Right forelimb (tissue), 1 donor: Measurements from ENCODE around the gene FSTL3.
A peak's percentile ranks its signal among the peaks of the same experiment; 100 is the strongest.
"Not testable (repeated sequence)": the region's sequence is repeated elsewhere in the genome, so short reads cannot be mapped to it uniquely, and the experiment has no call there.

Experiments
- DNase-seq: peaks from one replicate; pipeline ENCODE4 v3.0.0-alpha.2; 2018

The FSTL3 gene

GRCh38 chr19:686589-687297 lies 10.6 kb downstream of the FSTL3 start:
- DNase-seq = no peak

GRCh38 chr19:687569-688166 lies 11.5 kb downstream of the FSTL3 start:
- DNase-seq = no peak

DNA sequence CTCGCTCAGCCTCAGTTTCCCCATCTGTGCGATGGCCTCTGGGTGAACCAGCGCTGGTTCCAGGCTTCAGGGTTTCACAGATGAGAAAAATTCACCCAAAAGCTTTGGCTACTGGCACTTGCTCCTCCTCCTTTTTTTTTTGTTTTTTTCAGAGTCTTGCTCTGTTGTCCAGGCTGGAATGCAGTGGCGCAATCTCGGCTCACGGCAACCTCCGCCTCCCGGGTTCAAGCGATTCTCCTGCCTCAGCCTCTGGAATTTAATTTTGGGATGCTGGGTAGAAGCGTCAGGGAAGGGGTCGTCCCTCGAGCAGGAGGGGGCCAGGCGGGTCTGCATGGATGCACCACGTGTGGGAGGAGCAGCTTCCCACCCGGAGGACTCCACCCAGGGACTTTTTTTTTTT lies 12.0 kb downstream of the FSTL3 start:
- no peak for DNase-seq

GRCh38 chr19:688992-689391 lies 12.8 kb downstream of the FSTL3 start:
- DNase-seq = no peak

GRCh38 chr19:690203-690602 lies 14.0 kb downstream of the FSTL3 start:
- DNase-seq = no peak

DNA sequence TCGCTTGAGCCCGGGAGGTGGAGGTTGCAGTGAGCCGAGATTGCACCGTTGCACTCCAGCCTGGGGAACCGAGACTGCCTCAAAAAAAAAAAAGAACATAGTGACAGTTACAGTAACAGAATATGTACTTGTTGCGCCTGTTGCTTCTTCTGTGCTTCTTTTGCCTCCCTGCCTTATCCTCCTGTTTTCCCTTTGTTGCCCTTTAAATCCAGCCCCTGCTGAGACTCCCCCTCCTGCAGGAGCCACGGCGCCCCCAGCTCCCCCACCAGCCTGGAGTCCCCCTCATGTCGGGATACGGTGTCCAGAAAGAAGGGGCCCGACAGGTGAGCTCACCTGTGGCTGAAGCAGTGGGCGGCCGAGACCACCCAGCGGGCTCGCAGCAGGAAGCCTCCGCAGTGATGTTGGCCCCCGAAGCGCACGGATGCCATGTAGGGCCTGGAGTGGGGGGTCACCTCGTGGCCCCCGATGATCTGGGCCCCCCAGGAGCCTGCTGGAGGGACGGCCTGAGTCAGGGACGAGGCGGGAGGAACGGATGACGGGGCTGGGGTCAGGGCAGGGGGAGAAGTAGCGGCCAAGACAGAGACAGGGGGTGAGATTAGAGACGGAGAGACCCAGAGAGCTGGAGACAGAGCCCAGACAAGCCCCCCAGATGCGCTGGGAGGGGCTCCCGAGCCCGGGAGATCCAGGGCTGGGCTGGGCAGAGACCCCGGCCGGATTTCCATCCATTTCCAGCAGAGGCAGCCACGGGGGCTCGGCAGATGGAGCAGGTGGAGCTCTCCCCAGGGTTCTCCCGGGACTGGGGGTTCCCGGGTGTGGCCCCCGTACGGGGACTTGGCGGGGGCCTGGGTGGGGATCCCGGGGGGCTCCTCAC lies 18.5 kb downstream of the FSTL3 start:
- no peak for DNase-seq

GRCh38 chr19:695352-695949 lies 19.3 kb downstream of the FSTL3 start, which contains the start of gene PRSS57:
Gene PRSS57, minus strand, starts transcription at chr19:695452. Its CDS starts 22 bp downstream, at chr19:695430.
- DNase-seq = no peak

DNA sequence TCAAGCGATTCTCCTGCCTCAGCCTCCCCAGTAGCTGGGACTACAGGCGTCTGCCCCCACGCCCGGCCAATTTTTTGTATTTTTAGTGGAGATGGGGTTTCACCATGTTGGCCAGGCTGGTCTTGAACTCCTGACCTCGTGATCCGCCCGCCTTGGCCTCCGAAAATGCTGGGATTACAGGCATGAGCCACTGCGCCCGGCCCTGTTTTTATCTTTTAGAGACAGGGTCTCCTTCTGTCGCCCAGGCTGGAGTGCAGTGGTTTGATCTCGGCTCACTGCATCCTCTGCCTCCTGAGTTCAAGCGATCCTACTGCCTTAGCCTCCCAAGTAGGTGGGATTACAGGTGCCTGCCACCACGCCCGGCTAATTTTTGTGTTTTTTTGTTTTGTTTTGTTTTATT lies 22.3 kb downstream of the FSTL3 start:
- not testable (repeated sequence) for DNase-seq

DNA sequence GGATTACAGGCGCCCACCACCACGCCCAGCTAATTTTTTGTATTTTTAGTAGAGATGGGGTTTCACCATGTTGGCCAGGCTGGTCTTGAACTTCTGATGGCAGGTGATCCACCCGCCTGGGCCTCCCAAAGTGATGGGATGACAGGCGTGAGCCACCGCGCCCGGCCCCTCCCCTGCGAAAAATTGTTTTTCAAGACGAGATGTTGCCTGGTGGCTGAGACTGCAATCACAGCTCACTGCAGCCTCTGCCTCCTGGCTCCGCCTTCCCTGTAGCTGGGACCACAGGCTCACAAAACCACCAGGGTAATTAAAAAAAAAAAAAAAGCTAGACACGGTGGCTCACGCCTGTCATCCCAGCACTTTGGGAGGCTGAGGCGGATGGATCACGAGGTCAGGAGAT lies 23.7 kb downstream of the FSTL3 start:
- DNase-seq = not testable (repeated sequence)

GRCh38 chr19:702847-703246 lies 26.7 kb downstream of the FSTL3 start:
- DNase-seq = not testable (repeated sequence)

- no peak for DNase-seq
Observed at GRCh38 chr19:703329-703650, 27.1 kb downstream of the FSTL3 start.

DNA sequence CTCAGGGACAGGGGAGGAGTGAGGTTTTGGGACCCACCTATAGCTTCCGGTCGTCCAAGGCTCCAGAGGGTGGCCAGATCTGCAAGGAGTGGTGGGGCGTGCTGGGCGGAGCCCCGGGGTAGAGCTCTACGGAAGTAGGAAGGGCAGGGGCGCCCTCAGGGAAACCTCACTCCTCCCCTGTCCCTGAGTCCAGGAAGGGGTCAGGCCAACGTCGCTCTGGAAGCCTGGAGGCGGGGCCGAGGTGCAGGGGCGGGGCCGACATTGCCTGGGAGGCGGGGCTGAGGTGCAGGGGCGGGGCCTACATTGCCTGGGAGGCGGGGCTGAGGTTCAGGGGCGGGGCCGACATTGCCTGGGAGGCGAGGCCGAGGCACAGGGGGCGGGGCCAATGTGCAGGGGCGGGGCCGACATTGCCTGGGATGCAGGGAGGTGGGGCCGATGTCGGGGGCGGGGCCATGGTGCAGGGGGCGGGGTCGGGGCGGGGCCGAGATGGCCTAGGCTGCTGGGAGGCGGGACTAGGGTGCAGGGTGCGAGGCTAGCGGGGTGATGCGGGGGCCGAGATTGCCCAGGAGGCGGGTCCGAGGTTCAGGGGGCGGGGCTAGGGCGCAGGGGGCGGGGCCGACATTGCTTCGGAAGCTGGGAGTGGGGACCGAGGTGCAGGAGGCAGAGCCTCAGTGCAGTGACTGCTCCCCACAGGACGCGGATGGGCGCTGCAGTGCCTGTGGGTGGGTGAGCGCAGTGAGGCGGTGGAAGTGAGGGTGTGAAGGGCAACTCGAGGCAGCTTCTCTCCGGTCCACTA lies 27.7 kb downstream of the FSTL3 start:
- DNase-seq = peak; percentile 77

GRCh38 chr19:704447-704741 lies 28.2 kb downstream of the FSTL3 start:
- no peak for DNase-seq

DNA sequence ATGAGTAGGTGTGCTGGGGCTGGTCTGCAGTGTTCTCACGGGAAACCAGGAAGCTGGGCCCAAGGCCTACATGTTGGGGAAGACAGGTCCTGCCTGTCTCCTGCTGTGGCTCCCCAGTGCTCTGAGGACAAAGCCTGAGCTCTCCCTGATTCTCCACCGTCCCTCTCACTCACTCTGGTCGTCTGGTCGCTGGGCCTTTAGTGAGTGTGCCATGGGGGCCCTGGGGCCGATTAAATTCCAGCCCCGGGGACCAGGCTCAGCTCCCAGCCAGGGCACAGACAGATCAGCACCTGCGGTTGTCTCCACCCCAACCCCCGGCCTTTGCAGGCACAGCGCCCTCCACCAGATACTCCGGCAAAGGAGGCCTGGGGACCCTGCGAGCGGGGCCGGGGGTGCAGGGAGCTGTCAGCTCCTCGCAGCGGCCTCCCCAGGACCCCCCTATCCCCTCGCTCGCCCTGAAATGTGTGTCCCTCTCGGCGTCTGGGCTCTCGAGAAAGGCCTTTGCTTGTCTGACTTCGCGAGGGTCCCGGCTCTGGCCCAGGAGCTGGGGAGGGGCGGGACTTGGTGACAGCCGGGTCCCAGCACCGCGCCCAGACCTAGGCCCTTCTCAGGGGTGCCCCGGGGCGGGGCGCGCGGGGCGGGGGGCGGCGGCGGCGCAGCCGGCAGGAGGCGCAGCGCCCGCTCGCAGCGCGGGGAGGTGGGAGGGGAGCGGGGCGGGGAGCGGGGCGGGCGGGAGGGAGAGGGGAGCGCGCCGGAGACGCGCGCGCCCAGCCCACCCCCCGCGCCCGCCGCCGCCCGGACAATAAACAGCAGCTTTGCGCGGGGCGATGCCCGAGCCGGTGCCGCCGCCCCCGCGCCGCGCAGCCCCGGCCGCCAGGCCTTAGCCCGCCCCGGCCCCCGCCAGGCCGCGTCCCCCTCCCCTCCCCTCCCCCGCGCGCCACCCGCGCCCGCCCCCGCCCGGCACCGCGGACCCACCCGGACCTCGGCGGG lies 32.3 kb downstream of the FSTL3 start, which contains the start of gene PALM:
Gene PALM (plus strand): TSS at position 782 of the 990 bp plus-strand sequence. CDS start 212 bp downstream, outside the sequence.
- no peak for DNase-seq

- no peak for DNase-seq
Observed at GRCh38 chr19:709196-709964, 33.2 kb downstream of the FSTL3 start.

DNA sequence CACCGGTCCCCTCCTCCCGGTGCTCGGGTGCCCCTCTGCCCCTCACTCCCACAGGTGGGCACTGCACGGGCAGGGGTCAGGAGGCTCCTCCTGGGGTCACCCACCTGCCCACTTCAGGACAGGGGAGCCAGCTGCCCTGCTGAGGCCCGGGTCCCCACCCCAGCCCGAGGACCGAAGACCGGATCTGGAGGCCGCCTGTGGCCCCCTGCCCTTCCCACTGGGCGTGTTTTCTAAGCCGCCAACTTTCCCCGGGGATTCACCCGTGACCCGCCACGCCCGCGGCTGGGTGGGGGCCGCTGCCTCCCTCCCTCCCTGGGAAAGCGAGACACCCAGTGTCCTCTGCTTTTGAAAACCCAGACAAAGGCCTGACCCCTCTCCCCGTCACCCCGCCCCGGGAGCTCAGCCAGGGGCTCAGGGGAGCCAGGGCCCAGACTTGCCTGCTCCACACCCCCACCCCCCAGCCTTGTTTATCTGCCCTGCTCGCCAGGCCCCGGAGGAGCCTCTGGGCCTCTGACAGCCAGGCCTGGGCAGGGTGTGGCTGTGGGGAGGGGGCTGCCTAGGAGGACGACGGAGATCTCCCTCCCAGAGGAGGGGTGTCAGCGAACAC lies 33.9 kb downstream of the FSTL3 start:
- no peak for DNase-seq

- DNase-seq = no peak
Observed at GRCh38 chr19:710767-711166, 34.6 kb downstream of the FSTL3 start.

DNA sequence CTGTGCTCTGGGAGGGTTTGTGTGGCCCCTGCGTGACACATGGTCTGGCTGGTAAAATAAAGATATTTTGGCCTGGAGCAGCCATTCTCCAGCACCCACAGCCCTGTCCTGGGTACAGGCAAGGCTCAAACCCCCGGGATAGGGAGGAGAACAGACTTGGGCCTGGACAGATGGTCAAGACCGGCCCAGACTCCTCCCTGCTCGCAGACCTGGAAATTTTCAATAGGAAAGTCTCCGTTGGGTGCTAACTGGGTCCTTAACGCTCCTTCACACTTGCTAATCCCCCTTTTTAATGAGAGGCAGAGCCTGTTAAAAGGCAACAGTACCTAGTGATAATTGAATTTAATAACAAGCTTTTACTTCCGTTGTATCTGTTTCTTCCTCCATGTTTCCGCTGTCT lies 35.1 kb downstream of the FSTL3 start:
- no peak for DNase-seq

DNA sequence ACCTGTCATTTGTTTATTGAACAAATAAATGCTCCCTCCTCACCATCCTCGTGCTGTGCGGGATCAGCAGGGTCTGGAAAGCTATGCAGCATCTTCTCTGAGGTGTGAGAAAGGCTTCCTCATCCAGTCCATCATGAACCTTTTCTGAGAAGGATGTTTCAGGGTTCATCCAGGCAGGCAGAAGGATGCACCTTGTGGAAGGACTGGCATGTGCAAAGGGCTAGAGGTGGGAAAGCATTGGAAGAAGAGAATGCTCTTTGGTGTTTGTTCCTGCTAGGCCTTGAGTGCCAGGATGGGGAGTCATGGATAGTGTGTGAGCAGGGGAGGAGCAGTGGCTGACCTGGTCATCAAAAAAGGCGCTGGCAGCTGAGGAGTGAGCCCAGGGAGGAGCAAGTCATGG lies 39.2 kb downstream of the FSTL3 start:
- no peak for DNase-seq
